ENCODE measurements around the gene POTEF.
"Not testable (repeated sequence)": the region's sequence is repeated elsewhere in the genome, so short reads cannot be mapped to it uniquely, and the experiment has no call there.

The POTEF gene

GRCh38 chr2:130141645-130142370 lies 12.8 kb upstream of the POTEF start:
- DNase-seq (ENCODE audit: low spot score); in situ Hi-C loops (cut with MboI; ENCODE audit: low sequenced_read_pairs, unreplicated experiment): not testable (repeated sequence)

- in situ Hi-C loops (cut with MboI; ENCODE audit: low sequenced_read_pairs, unreplicated experiment); DNase-seq (ENCODE audit: low spot score): not testable (repeated sequence)
These were observed 12.0 kb upstream of the POTEF start for GRCh38 chr2:130141002-130141401.

GRCh38 chr2:130140516-130140915 lies 11.5 kb upstream of the POTEF start:
- in situ Hi-C loops (cut with MboI; ENCODE audit: low sequenced_read_pairs, unreplicated experiment); DNase-seq (ENCODE audit: low spot score): not testable (repeated sequence)

- in situ Hi-C loops (cut with MboI; ENCODE audit: low sequenced_read_pairs, unreplicated experiment); DNase-seq (ENCODE audit: low spot score): not testable (repeated sequence)
These were observed 10.6 kb upstream of the POTEF start for GRCh38 chr2:130139331-130140280.

GRCh38 chr2:130138841-130139251 lies 9.8 kb upstream of the POTEF start:
- DNase-seq (ENCODE audit: low spot score); in situ Hi-C loops (cut with MboI; ENCODE audit: low sequenced_read_pairs, unreplicated experiment): not testable (repeated sequence)

GRCh38 chr2:130138326-130138725 lies 9.3 kb upstream of the POTEF start:
- DNase-seq (ENCODE audit: low spot score); in situ Hi-C loops (cut with MboI; ENCODE audit: low sequenced_read_pairs, unreplicated experiment): not testable (repeated sequence)

GRCh38 chr2:130137118-130137517 lies 8.1 kb upstream of the POTEF start:
- DNase-seq (ENCODE audit: low spot score); in situ Hi-C loops (cut with MboI; ENCODE audit: low sequenced_read_pairs, unreplicated experiment): not testable (repeated sequence)

- DNase-seq (ENCODE audit: low spot score); in situ Hi-C loops (cut with MboI; ENCODE audit: low sequenced_read_pairs, unreplicated experiment): not testable (repeated sequence)
These were observed 7.5 kb upstream of the POTEF start for GRCh38 chr2:130136546-130136945.

GRCh38 chr2:130135692-130136541 lies 6.9 kb upstream of the POTEF start:
- DNase-seq (ENCODE audit: low spot score) = no peak
- TF ChIP-seq CTCF (IDR thresholded peaks at IDR 0.05; ENCODE audit: borderline replicate concordance, control extremely low read depth, extremely low read depth, insufficient read depth, missing control alignments) = no peak
- in situ Hi-C loops (cut with MboI; ENCODE audit: low sequenced_read_pairs, unreplicated experiment) = no loop called here

GRCh38 chr2:130128464-130128863 lies 558 bp downstream of the POTEF start:
- in situ Hi-C loops (cut with MboI; ENCODE audit: low sequenced_read_pairs, unreplicated experiment); DNase-seq (ENCODE audit: low spot score): not testable (repeated sequence)

GRCh38 chr2:130127726-130128125 lies 1.3 kb downstream of the POTEF start:
- in situ Hi-C loops (cut with MboI; ENCODE audit: low sequenced_read_pairs, unreplicated experiment); DNase-seq (ENCODE audit: low spot score): not testable (repeated sequence)

GRCh38 chr2:130120924-130121323 lies 8.1 kb downstream of the POTEF start:
- in situ Hi-C loops (cut with MboI; ENCODE audit: low sequenced_read_pairs, unreplicated experiment); DNase-seq (ENCODE audit: low spot score): not testable (repeated sequence)

GRCh38 chr2:130102597-130103363 lies 26.2 kb downstream of the POTEF start:
- in situ Hi-C loops (cut with MboI; ENCODE audit: low sequenced_read_pairs, unreplicated experiment); DNase-seq (ENCODE audit: low spot score): not testable (repeated sequence)

GRCh38 chr2:130062645-130063044 lies 66.4 kb downstream of the POTEF start:
- DNase-seq (ENCODE audit: low spot score); in situ Hi-C loops (cut with MboI; ENCODE audit: low sequenced_read_pairs, unreplicated experiment): not testable (repeated sequence)

GRCh38 chr2:130059982-130060381 lies 69.0 kb downstream of the POTEF start:
- DNase-seq (ENCODE audit: low spot score); in situ Hi-C loops (cut with MboI; ENCODE audit: low sequenced_read_pairs, unreplicated experiment): not testable (repeated sequence)

GRCh38 chr2:130056336-130056735 lies 72.7 kb downstream of the POTEF start:
- in situ Hi-C loops (cut with MboI; ENCODE audit: low sequenced_read_pairs, unreplicated experiment); DNase-seq (ENCODE audit: low spot score): not testable (repeated sequence)

Data from GM13976 (cell line).